ENCODE results near the gene KRT8. TPM values are rescaled to one million over a fixed set of nuclear protein-coding genes. Genes with fewer than 3 reads are reported as not detected.
A peak's percentile ranks its signal among the peaks of the same experiment; 100 is the strongest.

KRT8 gene
- total RNA-seq, 1 donor from 2014 or later = 42.0 TPM

- no peak for DNase-seq
Observed at GRCh38 chr12:52925717-52926595, 21.1 kb upstream of the KRT8 start.

- no peak for DNase-seq
Observed at GRCh38 chr12:52924764-52925716, 20.2 kb upstream of the KRT8 start.

DNA sequence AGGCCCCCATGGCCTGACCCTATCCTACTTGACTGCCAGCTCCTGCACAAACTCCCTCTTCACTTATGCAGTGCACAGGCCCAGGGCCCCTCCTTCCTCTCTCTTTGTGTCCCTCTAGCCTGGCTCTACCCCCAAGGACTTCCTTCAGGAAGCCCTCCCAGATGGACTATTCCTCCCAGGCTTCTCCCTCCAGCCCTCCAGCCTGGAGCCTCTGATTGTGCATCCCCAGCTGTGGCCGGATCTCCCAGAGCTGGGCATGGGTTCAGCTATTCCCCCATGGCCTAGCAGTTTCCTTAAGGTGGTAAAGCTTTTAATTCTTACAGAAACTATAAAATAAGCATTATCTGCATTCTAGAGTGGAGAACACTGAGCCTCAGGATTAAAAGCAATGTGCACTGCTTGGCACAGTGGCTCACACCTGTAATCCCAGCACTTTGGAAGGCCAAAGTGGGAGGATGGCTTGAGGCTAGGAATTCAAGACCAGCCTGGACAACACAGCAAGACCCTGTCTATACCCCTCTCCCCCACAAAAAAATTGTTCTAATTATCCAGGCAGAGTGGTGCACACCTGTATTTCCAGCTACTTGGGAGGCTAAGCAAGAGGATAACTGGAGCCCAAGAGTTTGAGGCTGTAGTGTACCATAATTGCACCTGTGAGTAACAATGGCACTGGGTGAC, 16.8 kb upstream of the KRT8 start:
- no peak for DNase-seq

GRCh38 chr12:52920937-52921336, 16.1 kb upstream of the KRT8 start:
- DNase-seq = no peak

GRCh38 chr12:52918784-52919183, 13.9 kb upstream of the KRT8 start:
- DNase-seq = no peak

DNA sequence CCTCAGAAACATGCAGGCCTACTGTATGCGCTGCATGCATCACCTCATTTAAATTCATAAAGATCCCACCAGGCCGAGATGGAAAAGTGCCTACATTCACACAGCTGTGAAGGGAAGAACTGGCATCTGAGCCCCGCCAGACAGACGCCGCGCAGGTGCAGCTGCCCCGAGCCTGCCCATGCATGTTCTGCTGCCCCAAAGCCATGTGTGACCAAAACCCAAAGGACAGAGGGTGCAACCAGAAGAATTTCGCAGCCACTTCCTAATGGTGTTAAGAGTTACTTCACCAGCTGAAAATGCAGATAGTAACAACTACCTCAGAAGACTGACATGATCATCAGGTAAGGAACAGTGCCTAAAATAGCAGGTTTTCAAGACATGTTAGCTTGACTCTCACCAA, 13.5 kb upstream of the KRT8 start:
- no peak for DNase-seq

- DNase-seq = no peak
Observed at GRCh38 chr12:52917800-52918199, 12.9 kb upstream of the KRT8 start.

- DNase-seq = no peak
Observed at GRCh38 chr12:52916216-52916615, 11.3 kb upstream of the KRT8 start.

- DNase-seq = no peak
Observed at GRCh38 chr12:52915637-52916036, 10.8 kb upstream of the KRT8 start.

DNA sequence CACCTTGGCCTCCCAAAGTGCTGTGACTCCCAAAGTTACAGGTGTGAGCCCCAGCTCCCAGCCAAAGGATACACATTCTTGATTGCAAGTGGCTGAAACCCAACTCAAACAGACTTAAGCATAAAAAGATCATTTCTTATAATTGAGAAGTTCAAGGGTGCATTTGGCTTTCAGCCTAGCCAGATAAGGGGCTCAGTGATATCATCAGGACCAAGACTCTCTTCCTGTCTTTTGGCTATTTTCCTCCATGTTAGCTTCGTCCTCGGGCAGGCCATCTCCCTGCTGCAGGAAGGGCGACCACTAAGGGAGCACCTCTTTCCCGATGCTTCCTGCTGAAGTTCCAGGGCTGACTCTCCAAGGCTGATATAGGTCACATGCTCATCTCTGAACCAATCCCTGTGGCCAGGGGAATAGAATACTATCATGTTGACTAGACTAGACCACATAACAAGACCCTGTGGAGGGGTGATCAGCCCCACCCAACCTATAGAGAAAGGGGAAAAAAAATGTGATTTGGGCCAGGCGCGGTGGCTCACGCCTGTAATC, 9.8 kb upstream of the KRT8 start:
- no peak for DNase-seq

DNA sequence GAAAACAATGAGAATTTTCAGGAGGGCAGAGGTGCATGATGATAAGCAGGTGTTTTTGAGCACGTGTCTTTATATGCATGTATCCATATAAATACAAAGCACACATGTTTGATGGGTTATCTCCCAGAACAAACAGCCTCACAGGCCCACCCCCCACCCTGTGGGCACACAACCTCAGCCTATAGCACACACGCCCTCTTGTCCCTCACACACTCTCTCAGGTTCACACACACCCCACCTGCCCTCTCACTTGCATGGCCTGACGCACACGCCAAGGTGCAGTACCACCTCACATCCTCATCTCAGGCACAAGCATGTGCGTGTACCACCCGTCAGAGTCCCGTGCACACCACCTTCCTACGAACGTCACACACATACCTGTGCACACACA, 8.6 kb upstream of the KRT8 start:
- no peak for DNase-seq

GRCh38 chr12:52912711-52913430, 8.0 kb upstream of the KRT8 start:
- no peak for DNase-seq

GRCh38 chr12:52910248-52910883, 5.5 kb upstream of the KRT8 start:
- no peak for DNase-seq

GRCh38 chr12:52909796-52910195, 4.9 kb upstream of the KRT8 start:
- no peak for DNase-seq

DNA sequence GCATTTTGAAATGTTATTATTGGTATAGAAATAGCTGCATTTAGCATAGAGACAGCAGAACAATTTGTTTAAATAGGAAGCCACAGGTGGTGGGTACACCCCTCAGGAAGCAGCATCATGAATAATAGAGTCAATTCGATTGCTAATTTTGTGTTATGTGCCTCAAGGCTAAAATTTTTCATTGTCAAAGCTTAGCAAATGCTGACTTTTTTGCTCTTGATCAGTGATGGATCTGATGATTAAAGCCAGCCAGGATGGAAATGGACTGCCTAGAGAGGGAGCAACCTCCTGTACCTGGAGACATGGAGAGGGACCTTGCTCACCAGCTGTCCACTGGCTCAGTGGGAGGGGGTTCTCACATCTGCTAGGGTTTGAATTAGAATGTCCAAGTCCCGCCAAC, 4.5 kb upstream of the KRT8 start:
- DNase-seq = no peak

GRCh38 chr12:52907092-52907810, 2.4 kb upstream of the KRT8 start:
- DNase-seq = peak; percentile 58

DNA sequence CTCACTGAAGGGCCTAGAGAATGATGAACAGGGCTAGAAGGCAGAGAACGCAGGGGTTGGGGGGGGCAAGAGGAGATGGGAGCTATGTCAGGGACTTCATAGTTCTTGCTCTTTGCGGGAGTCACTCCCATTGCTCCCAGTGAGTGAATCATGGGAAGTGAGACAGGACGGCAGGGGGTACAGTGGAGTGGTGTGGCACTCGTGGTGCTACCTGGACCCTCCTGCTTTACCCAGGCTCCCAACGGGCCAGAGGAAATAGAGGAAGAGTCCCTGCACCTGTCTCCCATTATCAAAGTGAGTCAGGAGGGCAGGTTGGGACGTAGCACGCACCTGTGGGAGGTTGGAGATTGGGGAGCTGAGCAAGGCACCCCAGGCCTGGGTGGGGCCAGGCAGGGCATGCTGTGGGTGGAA, 1.3 kb upstream of the KRT8 start:
- DNase-seq = no peak

- peak; percentile 57 for DNase-seq
Observed at GRCh38 chr12:52903855-52904508, 894 bp downstream of the KRT8 start.

- DNase-seq = peak; percentile 93
Observed at GRCh38 chr12:52903285-52903854, 1.5 kb downstream of the KRT8 start.

Measured in tongue (tissue), 2 donors.